ENCODE measurements around the gene ASPG. TPM values are rescaled to one million over a fixed set of nuclear protein-coding genes. Genes with fewer than 3 reads are reported as not detected.

The ASPG gene
- polyA plus RNA-seq, 1 donor from 2014 or later = 0.16 TPM

DNA sequence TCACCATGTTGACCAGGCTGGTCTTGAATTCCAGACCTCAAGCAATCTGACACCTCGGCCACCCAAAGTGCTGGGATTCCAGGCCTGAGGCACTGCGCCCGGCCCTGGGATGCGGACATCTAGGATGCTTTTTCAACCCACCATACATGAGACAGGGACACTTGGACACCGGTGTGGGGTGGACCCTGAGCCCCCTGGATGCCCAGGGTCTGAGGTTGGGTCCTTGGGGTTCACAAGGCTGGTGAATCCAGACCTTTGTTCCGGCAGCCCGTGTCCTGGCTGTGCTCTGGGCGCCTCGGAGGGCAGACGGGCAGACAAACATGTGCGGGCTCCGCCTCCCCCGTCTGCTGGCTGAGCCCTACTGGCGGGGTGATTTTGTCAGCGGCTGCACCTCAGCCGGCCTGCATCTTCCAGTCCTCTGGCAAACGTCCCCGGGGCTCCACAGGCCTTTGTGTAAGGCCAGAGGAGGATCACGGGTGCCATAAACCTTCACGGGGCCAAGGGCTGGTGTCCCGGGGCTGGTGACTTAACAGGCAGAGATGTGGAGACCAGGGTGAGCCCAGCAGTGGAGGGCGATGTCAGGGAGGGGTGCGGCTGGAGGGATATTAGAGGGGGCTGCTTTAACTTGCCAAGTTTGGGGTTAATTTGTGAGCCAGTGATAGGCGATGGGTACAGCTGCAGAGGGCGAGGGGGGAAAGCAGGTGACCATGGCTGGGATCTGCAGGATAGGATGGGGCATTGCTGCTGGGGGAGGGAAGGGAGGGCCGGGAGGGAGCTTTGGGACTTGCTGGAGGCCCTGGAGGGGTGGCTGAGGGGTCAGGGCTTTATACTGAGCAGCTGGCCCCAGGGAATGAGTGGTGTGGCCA, 5.8 kb downstream of the ASPG start:
- no peaks in the 10 kb centered on the region for H3K9me3 ChIP-seq (ENCODE audit: low read length)
- H3K4me2 ChIP-seq (ENCODE audit: low read length) = no peak overlapping the region
- H3K9ac ChIP-seq (ENCODE audit: low read length) = no peak overlapping the region
- H3K4me3 ChIP-seq (ENCODE audit: low read length) = no peak overlapping the region
- no peaks in the 10 kb centered on the region for H3K36me3 ChIP-seq (ENCODE audit: insufficient read depth, low read length)
- H3K79me2 ChIP-seq (replicated peaks; ENCODE audit: insufficient read depth, low read length) = no peaks in the 10 kb centered on the region
- no peaks in the 10 kb centered on the region for H3F3A ChIP-seq (ENCODE audit: insufficient read depth, low read length, poor library complexity, severe bottlenecking)
- no peak overlapping the region for H2AFZ ChIP-seq (ENCODE audit: low read depth, low read length)
- H3K9me2 ChIP-seq (ENCODE audit: insufficient read depth, low read length) = no peaks in the 10 kb centered on the region
- TF ChIP-seq TAF1 (IDR thresholded peaks at IDR 0.05; ENCODE audit: low read depth) (no peak), REST (IDR thresholded peaks at IDR 0.05; ENCODE audit: borderline replicate concordance) (no peak), CTCF (IDR thresholded peaks at IDR 0.05; ENCODE audit: poor library complexity, severe bottlenecking) (no peak), EZH2 (IDR thresholded peaks at IDR 0.05; ENCODE audit: borderline replicate concordance, insufficient read depth, low read length, poor library complexity, severe bottlenecking) (no peak), MXI1 (conservative IDR thresholded peaks at IDR 0.05; ENCODE audit: poor library complexity, severe bottlenecking) (no peak), SMC3 (conservative IDR thresholded peaks at IDR 0.05; ENCODE audit: poor library complexity) (no peak), EP300 (conservative IDR thresholded peaks at IDR 0.05; ENCODE audit: poor library complexity, severe bottlenecking) (no peak), POLR2AphosphoS5 (IDR thresholded peaks at IDR 0.05) (no peak), RAD21 (conservative IDR thresholded peaks at IDR 0.05) (no peak)
- no peak overlapping the region for H3K27ac ChIP-seq (ENCODE audit: low read length)
- no peaks in the 10 kb centered on the region for H4K20me1 ChIP-seq (ENCODE audit: insufficient read depth)
- no peaks in the 10 kb centered on the region for H3K27me3 ChIP-seq (ENCODE audit: insufficient read depth, low read depth, low read length)

DNA sequence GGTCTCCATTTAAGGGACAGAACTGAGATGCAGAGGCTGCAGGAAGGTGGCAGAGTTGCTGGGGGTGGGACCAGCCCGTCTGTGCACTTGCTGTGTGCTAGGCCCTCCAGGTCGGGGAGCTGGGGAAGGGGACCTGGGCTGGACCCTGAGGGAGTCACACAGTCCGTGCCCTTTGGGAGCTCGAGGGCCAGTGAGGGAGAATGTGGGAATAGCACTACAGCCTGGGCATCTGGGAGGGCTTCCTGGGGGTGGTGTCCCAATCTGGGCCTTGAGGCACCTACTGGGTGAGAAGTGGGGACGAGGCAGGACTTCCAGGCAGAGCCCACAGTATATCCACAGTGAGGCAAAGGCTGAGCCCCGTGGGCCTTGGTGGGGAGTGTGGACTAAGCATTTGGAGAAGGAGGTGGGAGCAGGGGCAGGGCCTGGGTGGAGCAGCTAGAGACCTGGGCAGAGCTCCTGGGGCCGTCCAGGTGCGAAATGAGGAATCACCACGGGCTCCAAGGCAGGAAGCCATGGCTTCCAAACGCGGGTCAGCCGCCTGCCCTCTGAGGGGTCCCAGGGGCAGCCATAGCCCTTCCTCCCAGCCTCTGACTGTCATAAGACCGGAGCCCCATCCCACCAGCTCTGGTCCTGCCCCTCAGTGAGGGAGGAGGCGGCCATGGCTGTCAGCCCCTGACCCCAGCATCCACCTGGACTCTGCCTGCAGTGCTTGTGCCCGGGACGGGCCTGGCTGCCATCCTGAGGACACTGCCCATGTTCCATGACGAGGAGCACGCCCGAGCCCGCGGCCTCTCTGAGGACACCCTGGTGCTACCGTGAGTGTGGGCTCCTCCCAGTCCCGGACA, 6.6 kb downstream of the ASPG start:
- Histone ChIP-seq H3K9me3 (ENCODE audit: low read length) (no peaks in the 10 kb centered on the region), H3K4me3 (ENCODE audit: low read length) (no peak overlapping the region), H3K4me2 (ENCODE audit: low read length) (no peak overlapping the region), H3K27me3 (ENCODE audit: insufficient read depth, low read depth, low read length) (no peaks in the 10 kb centered on the region), H3K9me2 (ENCODE audit: insufficient read depth, low read length) (no peaks in the 10 kb centered on the region), H3F3A (ENCODE audit: insufficient read depth, low read length, poor library complexity, severe bottlenecking) (no peaks in the 10 kb centered on the region), H3K9ac (ENCODE audit: low read length) (no peak overlapping the region), H4K20me1 (ENCODE audit: insufficient read depth) (no peaks in the 10 kb centered on the region), H3K27ac (ENCODE audit: low read length) (no peak overlapping the region), H2AFZ (ENCODE audit: low read depth, low read length) (no peak overlapping the region), H3K79me2 (replicated peaks; ENCODE audit: insufficient read depth, low read length) (no peaks in the 10 kb centered on the region), H3K36me3 (ENCODE audit: insufficient read depth, low read length) (no peaks in the 10 kb centered on the region)
- TF ChIP-seq POLR2AphosphoS5 (IDR thresholded peaks at IDR 0.05) = no peak
- no peak for TF ChIP-seq REST (IDR thresholded peaks at IDR 0.05; ENCODE audit: borderline replicate concordance)
- TF ChIP-seq CTCF (IDR thresholded peaks at IDR 0.05; ENCODE audit: poor library complexity, severe bottlenecking) = no peak
- TF ChIP-seq EZH2 (IDR thresholded peaks at IDR 0.05; ENCODE audit: borderline replicate concordance, insufficient read depth, low read length, poor library complexity, severe bottlenecking) = no peak
- TF ChIP-seq RAD21 (conservative IDR thresholded peaks at IDR 0.05) = no peak
- TF ChIP-seq MXI1 (conservative IDR thresholded peaks at IDR 0.05; ENCODE audit: poor library complexity, severe bottlenecking) = no peak
- no peak for TF ChIP-seq EP300 (conservative IDR thresholded peaks at IDR 0.05; ENCODE audit: poor library complexity, severe bottlenecking)
- TF ChIP-seq TAF1 (IDR thresholded peaks at IDR 0.05; ENCODE audit: low read depth) = no peak
- no peak for TF ChIP-seq SMC3 (conservative IDR thresholded peaks at IDR 0.05; ENCODE audit: poor library complexity)

All from neural cell (in vitro differentiated cells).